Fibroblast of mammary gland (primary cell): Measurements from ENCODE around the gene SEZ6.
A peak's percentile ranks its signal among the peaks of the same experiment; 100 is the strongest.

ENCODE experiments used
- DNase-seq: peaks from one replicate; pipeline ENCODE4 v3.0.0-alpha.2; 2010; ENCODE audit warnings: low read depth
- H3K4me3 ChIP-seq: 2 replicates; pipeline ENCODE4 v1.5.1; 2011; ENCODE audit warnings: low read depth, mild to moderate bottlenecking, low read length, moderate library complexity; ENCODE audit not compliant: control insufficient read depth
- TF ChIP-seq, protein P1 (sequence below): conservative IDR thresholded peaks from 2 replicates; pipeline ENCODE4 v1.5.1; 2011; ENCODE audit warnings: low read depth, low read length, inconsistent platforms; ENCODE audit not compliant: control insufficient read depth, insufficient read depth

SEZ6 gene

DNA sequence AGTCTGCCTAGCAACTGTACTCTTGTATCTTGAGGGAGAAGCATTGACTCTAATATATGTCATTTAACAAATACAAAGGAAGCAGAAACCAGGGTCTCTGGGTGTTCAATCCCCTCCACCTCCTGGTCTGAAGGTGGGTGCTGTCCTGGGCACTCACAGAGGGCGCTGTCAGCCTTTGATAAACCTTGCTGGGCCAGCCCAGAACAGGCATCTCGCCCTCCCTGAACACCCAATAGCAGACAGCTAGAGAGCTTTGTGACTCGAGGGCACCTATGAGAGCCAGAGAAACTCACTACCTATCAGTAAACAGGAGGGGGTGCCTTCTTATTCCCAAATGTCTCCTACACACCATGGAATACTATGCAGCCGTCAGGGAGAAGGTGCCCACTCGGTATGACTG lies 30.8 kb upstream of the SEZ6 start:
- no peak overlapping the region for H3K4me3 ChIP-seq
- no peak for DNase-seq
- TF ChIP-seq, protein P1, sequence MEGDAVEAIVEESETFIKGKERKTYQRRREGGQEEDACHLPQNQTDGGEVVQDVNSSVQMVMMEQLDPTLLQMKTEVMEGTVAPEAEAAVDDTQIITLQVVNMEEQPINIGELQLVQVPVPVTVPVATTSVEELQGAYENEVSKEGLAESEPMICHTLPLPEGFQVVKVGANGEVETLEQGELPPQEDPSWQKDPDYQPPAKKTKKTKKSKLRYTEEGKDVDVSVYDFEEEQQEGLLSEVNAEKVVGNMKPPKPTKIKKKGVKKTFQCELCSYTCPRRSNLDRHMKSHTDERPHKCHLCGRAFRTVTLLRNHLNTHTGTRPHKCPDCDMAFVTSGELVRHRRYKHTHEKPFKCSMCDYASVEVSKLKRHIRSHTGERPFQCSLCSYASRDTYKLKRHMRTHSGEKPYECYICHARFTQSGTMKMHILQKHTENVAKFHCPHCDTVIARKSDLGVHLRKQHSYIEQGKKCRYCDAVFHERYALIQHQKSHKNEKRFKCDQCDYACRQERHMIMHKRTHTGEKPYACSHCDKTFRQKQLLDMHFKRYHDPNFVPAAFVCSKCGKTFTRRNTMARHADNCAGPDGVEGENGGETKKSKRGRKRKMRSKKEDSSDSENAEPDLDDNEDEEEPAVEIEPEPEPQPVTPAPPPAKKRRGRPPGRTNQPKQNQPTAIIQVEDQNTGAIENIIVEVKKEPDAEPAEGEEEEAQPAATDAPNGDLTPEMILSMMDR: no peak

DNA sequence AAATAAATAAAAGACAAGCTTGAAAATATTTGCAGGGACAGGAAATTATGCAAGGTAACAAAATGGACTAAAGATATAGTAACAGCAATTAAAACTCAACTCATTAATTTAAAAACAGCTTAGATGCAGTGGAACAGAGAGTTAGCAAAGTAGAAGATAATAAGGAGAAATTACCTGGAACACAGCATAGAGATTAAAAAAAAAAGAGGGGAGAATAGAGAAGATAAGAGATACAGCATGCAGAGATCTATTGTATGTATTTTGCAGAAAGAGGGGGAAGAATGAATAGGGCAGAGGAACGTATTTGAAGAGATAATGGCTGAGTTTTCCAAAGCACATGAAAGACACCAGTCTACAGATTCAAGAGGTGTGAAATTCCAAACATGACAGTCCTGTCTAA lies 28.7 kb upstream of the SEZ6 start:
- H3K4me3 ChIP-seq: no peak overlapping the region
- TF ChIP-seq, protein P1: no peak
- no peak for DNase-seq

DNA sequence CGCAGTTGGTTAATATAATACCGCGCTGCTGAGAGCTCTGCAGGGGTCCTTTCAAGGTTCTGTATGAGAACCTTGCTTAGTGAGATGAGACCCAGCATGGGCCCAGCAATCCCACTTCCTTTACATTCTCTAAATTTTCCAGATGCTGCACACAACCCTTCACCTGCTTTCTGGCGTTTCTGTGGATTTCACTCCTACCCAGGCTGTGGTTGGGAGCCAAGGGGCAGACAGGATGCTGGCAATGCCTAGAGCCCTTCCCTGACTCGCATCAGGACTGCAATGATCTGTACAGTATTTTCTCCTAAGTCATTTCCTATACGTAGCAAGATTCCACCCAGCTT lies 27.0 kb upstream of the SEZ6 start:
- TF ChIP-seq, protein P1: no peak

GRCh38 chr17:29032013-29032856 lies 26.4 kb upstream of the SEZ6 start:
- no peak overlapping the region for H3K4me3 ChIP-seq
- TF ChIP-seq, protein P1: no peak
- DNase-seq: no peak

More for the DNA sequence above, 27.0 kb upstream of the SEZ6 start:
- H3K4me3 ChIP-seq: no peak overlapping the region
- DNase-seq: peak; percentile 11

DNA sequence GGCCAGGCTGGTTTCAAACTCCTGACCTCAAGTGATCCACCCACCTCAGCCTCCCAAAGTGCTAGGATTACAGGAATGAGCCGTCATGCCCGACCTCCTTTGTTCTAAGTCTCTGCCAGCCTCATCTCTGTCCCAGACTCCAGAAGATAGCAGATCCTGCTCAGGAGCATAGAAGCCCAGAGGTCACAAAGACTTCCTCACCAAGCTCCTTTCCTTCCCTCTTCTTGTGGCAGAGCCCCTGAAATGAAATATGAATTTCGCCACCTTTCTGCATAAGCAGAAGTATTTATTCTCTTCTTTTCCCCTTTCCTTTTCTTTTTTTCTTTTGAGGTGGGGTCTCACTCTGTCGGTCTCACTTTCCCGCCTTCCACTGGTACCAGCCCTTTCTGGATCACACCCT lies 25.7 kb upstream of the SEZ6 start:
- no peak overlapping the region for H3K4me3 ChIP-seq
- no peak for DNase-seq
- TF ChIP-seq, protein P1: no peak

DNA sequence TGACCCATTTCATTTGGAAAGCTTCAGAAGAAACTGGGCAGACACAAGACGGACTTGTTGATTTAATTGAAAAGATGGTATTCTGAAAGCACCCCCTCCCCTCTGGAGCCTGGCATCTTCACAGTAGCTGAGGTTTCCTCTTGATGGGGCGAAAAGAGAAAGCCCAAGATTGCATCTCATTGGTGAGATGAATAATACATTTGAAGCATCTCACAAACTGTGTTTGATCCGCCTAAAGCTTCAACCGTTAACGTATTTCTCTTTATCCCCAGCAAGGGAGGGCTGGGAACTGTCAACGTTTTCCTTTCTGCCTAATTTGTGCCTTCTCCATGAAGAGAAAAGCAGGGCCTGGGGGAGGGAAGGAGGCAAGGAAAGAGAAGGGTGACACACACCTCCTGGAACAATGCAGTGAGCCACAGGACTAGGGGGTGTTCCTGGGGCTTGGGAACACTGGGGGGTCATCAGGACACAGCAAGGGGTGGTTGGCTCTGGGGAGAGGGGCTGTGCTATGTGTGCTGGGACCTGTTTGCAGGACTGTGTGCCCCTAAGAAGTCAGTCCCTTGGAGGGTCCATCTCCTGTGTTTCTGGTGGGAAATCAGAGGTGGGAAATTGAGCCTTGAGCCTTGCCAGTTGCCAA lies 18.6 kb upstream of the SEZ6 start:
- no peak overlapping the region for H3K4me3 ChIP-seq
- TF ChIP-seq, protein P1: no peak

More for the DNA sequence above, 18.6 kb upstream of the SEZ6 start:
- no peak for DNase-seq
